HG03378 (cell line): ENCODE data around the gene ADGRL3.
A peak's percentile ranks its signal among the peaks of the same experiment; 100 is the strongest.
"Not testable (repeated sequence)": the region's sequence is repeated elsewhere in the genome, so short reads cannot be mapped to it uniquely, and the experiment has no call there.

Experiments
- ATAC-seq: cut with Tn5 transposase; IDR thresholded peaks from one replicate; pipeline ENCODE4 v1.9.1; 2021; ENCODE audit warnings: mild to moderate bottlenecking, moderate library complexity; ENCODE audit not compliant: unreplicated experiment

Gene ADGRL3

GRCh38 chr4:61771056-61771455 lies 570.9 kb downstream of the ADGRL3 start:
- ATAC-seq, result no peak

- ATAC-seq, result no peak
Observed at GRCh38 chr4:61772126-61772525, 572.0 kb downstream of the ADGRL3 start.

- no peak for ATAC-seq
Observed at GRCh38 chr4:61773655-61774245, 573.6 kb downstream of the ADGRL3 start.

- ATAC-seq, result no peak
Observed at GRCh38 chr4:61782133-61782532, 582.0 kb downstream of the ADGRL3 start.

GRCh38 chr4:61783050-61783449 lies 582.9 kb downstream of the ADGRL3 start:
- ATAC-seq, result peak; percentile 90

GRCh38 chr4:61785761-61786160 lies 585.6 kb downstream of the ADGRL3 start:
- no peak for ATAC-seq

GRCh38 chr4:61786211-61786610 lies 586.1 kb downstream of the ADGRL3 start:
- ATAC-seq, result no peak

GRCh38 chr4:61795998-61796397 lies 595.9 kb downstream of the ADGRL3 start:
- no peak for ATAC-seq

- no peak for ATAC-seq
Observed at GRCh38 chr4:61799794-61800193, 599.7 kb downstream of the ADGRL3 start.

GRCh38 chr4:61805227-61805626 lies 605.1 kb downstream of the ADGRL3 start:
- ATAC-seq, result no peak

GRCh38 chr4:61805979-61806378 lies 605.9 kb downstream of the ADGRL3 start:
- no peak for ATAC-seq

GRCh38 chr4:61812171-61812570 lies 612.0 kb downstream of the ADGRL3 start:
- ATAC-seq, result no peak

- no peak for ATAC-seq
Observed at GRCh38 chr4:61817071-61817470, 616.9 kb downstream of the ADGRL3 start.

- no peak for ATAC-seq
Observed at GRCh38 chr4:61820136-61820535, 620.0 kb downstream of the ADGRL3 start.

- ATAC-seq, result no peak
Observed at GRCh38 chr4:61824454-61824853, 624.3 kb downstream of the ADGRL3 start.

GRCh38 chr4:61827907-61828391 lies 627.8 kb downstream of the ADGRL3 start:
- no peak for ATAC-seq

GRCh38 chr4:61828960-61829359 lies 628.8 kb downstream of the ADGRL3 start:
- no peak for ATAC-seq

GRCh38 chr4:61831987-61832386 lies 631.9 kb downstream of the ADGRL3 start:
- no peak for ATAC-seq

- ATAC-seq, result no peak
Observed at GRCh38 chr4:61837395-61837794, 637.3 kb downstream of the ADGRL3 start.

- no peak for ATAC-seq
Observed at GRCh38 chr4:61838072-61838471, 637.9 kb downstream of the ADGRL3 start.

GRCh38 chr4:61841714-61842113 lies 641.6 kb downstream of the ADGRL3 start:
- ATAC-seq, result no peak

GRCh38 chr4:61851126-61851525 lies 651.0 kb downstream of the ADGRL3 start:
- ATAC-seq, result no peak

- ATAC-seq, result not testable (repeated sequence)
Observed at GRCh38 chr4:61852105-61852504, 652.0 kb downstream of the ADGRL3 start.
